ENCODE data around the gene NUP85.
A peak's percentile ranks its signal among the peaks of the same experiment; 100 is the strongest.
"Not testable (repeated sequence)": the region's sequence is repeated elsewhere in the genome, so short reads cannot be mapped to it uniquely, and the experiment has no call there.

The NUP85 gene, protein sequence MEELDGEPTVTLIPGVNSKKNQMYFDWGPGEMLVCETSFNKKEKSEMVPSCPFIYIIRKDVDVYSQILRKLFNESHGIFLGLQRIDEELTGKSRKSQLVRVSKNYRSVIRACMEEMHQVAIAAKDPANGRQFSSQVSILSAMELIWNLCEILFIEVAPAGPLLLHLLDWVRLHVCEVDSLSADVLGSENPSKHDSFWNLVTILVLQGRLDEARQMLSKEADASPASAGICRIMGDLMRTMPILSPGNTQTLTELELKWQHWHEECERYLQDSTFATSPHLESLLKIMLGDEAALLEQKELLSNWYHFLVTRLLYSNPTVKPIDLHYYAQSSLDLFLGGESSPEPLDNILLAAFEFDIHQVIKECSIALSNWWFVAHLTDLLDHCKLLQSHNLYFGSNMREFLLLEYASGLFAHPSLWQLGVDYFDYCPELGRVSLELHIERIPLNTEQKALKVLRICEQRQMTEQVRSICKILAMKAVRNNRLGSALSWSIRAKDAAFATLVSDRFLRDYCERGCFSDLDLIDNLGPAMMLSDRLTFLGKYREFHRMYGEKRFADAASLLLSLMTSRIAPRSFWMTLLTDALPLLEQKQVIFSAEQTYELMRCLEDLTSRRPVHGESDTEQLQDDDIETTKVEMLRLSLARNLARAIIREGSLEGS

GRCh38 chr17:75205037-75205792, at the start of gene NUP85:
NUP85 (plus strand) TSS chr17:75205679; CDS start chr17:75205762, 83 bp downstream.
- DNase-seq: peak; percentile 77 to 99 (median 92)

GRCh38 chr17:75158480-75158879, 47.0 kb upstream of the NUP85 start:
- DNase-seq: not testable (repeated sequence)

DNA sequence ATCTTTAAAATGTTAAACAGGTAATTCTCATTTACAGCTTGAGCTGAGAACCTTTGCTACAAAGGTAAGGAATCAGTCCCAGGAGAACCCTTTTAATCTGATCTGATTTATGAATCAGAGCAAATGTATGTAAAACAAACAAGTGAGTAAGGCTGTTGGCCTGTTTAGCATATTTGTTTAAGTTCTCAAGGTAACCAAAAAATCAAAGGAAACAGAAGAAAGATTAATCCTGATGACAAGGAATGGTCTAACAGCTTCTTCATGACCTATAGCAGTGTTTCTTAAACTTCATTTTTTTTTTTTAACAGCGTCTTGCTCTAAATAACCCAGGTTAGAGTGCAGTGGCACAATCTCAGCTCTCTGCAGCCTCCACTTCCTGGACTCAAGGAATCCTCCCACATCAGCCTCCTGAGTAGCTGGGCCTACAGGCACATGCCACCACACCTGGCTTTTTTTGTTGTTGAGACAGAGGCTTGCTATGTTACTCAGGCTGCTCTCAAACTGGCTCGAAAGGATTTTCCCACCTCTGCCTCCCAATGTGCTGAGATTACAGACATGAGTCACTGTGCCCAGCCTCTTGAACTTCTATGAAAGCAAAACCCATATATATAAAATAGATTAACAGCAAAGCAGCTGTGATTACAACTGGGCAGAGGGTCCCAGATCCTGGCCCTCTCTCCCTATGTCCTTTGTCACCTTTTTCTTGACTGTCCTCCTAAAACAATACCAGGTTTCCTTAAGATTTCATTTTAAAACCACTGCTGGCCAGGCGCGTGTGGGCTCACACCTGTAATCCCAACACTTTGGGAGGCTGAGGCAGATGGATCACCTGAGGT, 46.1 kb upstream of the NUP85 start:
- DNase-seq: no peak

DNA sequence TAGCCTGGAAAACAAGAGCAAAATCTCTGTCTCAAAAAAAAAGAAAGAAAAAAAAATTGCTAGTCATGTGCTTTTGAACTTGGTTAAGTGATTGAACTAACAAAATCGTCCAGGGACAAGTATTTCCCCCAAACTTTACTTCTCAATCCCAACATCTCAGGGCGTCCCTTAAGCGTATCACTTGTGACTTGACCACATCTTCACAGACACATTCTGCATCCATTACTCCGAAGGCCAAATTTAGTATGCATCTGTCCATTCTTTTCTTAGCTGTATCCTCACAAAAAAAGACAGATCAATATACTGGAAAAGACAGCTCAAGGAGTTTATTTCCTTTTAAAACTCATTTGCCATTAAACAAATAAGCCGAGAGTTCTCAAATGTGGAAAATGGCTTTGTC, 45.3 kb upstream of the NUP85 start:
- no peak for DNase-seq

- DNase-seq: no peak
Measured at GRCh38 chr17:75163074-75163473, 42.4 kb upstream of the NUP85 start.

DNA sequence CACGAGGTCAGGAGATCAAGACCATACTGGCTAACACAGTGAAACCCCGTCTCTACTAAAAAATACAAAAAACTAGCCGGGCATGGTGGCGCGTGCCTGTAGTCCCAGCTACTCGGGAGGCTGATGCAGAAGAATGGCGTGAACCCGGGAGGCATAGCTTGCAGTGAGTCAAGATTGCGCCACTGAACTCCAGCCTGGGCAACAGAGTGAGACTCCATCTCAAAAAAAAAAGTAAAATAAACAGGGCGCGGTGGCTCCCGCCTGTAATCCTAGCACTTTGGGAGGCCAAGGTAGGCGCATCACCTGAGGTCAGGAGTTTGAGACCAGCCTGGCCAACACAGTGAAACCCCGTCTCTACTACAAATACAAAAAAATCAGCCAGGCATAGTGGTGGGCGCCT, 40.9 kb upstream of the NUP85 start:
- not testable (repeated sequence) for DNase-seq

GRCh38 chr17:75168998-75169397, 36.5 kb upstream of the NUP85 start:
- no peak for DNase-seq

GRCh38 chr17:75173526-75173925, 32.0 kb upstream of the NUP85 start:
- DNase-seq: no peak

- no peak for DNase-seq
Measured at GRCh38 chr17:75174996-75175395, 30.5 kb upstream of the NUP85 start.

DNA sequence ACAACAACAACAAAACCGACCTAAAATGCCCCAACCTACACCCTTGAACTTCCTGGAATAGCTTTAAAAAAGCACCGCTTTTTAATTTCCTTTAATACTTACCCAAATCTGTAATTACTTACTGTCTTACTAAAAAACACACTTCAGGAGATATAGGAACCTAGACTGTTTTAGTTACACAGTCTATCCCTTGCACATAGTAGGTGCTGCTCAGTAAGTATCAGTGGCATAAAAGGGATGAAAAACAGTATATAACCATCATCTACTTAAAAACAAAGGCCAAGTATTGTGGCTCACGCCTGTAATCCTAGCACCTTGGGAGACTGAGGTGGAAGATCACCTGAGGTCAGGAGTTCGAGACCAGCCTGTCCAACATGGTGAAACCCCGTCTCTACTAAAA, 28.9 kb upstream of the NUP85 start:
- DNase-seq: no peak

GRCh38 chr17:75178453-75178852, 27.0 kb upstream of the NUP85 start:
- no peak for DNase-seq

GRCh38 chr17:75181110-75181509, 24.4 kb upstream of the NUP85 start:
- no peak for DNase-seq

GRCh38 chr17:75181608-75182318, 23.7 kb upstream of the NUP85 start:
- peak in 15 of 51 donors; percentile 10 to 51 (median 21) for DNase-seq

DNA sequence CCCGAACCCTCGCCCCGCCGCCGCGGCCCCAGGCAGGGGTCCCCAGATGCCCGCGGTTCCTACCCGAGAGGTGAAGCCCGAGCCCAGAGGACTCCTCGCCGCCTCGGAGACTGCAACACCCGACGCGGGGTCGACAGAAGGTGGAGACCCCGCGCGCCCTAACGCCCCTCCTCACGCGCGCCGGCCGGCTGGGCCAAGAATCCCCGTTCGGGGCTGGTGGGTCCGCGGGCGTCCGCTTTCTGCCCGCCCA, 23.2 kb upstream of the NUP85 start:
- DNase-seq: peak in 11 of 51 donors; percentile 8 to 47 (median 34)

GRCh38 chr17:75182569-75183436, 22.7 kb upstream of the NUP85 start, which contains the start of gene SUMO2:
SUMO2 (minus strand) TSS chr17:75182959; CDS start chr17:75182834, 125 bp downstream.
- peak; percentile 15 to 95 (median 85) for DNase-seq

- DNase-seq: no peak
Measured at GRCh38 chr17:75183999-75184884, 21.2 kb upstream of the NUP85 start.

GRCh38 chr17:75188614-75189013, 16.9 kb upstream of the NUP85 start:
- DNase-seq: no peak

DNA sequence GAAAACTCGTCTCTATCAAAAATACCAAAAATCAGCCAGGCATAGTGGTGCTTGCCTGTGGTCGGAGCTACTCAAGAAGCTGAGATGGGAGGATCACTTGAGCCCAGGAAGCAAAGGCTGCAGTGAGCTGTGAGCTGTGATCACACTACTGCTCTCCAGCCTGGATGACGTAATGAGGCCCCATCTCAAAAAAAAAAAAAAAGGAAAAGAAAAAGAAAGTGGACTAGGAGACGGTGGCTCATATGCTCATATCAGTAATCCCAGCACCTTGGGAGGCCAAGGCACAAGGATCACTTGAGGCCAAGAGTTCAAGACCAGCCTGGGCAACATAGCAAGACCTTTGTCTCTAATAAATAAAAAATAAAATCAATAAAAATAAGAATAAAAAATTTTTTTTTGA, 13.9 kb upstream of the NUP85 start:
- no peak for DNase-seq

- DNase-seq: no peak
Measured at GRCh38 chr17:75194879-75195278, 10.6 kb upstream of the NUP85 start.

Measured in hypothalamus (tissue), 51 donors.